Endothelial cell of umbilical vein (primary cell): ENCODE data around the gene SAE1. TPM values are rescaled to one million over a fixed set of nuclear protein-coding genes. Genes with fewer than 3 reads are reported as not detected.

Experiments
- BruUV-seq: library from RNA; stranded (reverse); fragments of 400-500 nt; replicated peaks from 2 replicates; lab custom pipeline; 2021; lab: Mats Ljungman, UMichigan
- CTCF ChIA-PET: fragments of 300-600, 350-600 bp; sonication (Branson Sonifier 250); formaldehyde crosslinking; loops from one replicate; lab custom pipeline; 2021; ENCODE audit warnings: antibody characterized with exemption, inconsistent platforms; lab: Charles Lee
- POLR2A ChIA-PET: fragments of 300-600, 350-600 bp; sonication (Branson Sonifier 250); formaldehyde crosslinking; loops from one replicate; lab custom pipeline; 2021; ENCODE audit warnings: antibody characterized with exemption, inconsistent platforms; lab: Charles Lee
- DNase-seq: peaks from one replicate; pipeline ENCODE4 v3.0.0-alpha.2; 2011; ENCODE audit warnings: low read depth, low spot score
- FAIRE-seq: peaks from 2 replicates; lab custom pipeline; 2011; peaks lifted over from hg19 to GRCh38; lab: Jason Lieb, UNC
- H2AFZ ChIP-seq: 2 replicates; pipeline ENCODE4 v1.6.0; 2012; ENCODE audit warnings: low read depth, low read length, control low read depth, inconsistent platforms
- H3K27ac ChIP-seq: 2 replicates; pipeline ENCODE4 v1.5.1; 2011; ENCODE audit warnings: low read depth, mild to moderate bottlenecking, control low read depth, low read length, moderate library complexity; ENCODE audit not compliant: insufficient read depth
- H3K27me3 ChIP-seq, 2 experiments: 2 replicates each; pipeline versions ENCODE4 v1.6.0 to v1.6.1; 2011; ENCODE audit warnings: low read length in 2 of 2, mixed read lengths in 1 of 2; ENCODE audit not compliant: control insufficient read depth in 2 of 2, insufficient read depth in 2 of 2
- H3K36me3 ChIP-seq, 2 experiments: 2 replicates in 1 of 2; 3 replicates in 1 of 2; pipeline ENCODE4 v1.5.1; 2011; ENCODE audit warnings: low read length in 2 of 2, mild to moderate bottlenecking in 1 of 2, moderate library complexity in 1 of 2; ENCODE audit not compliant: control insufficient read depth in 2 of 2, insufficient read depth in 2 of 2; ENCODE audit errors: extremely low read depth in 1 of 2
- H3K4me1 ChIP-seq: 3 replicates; pipeline ENCODE4 v1.5.1; 2011; ENCODE audit warnings: mild to moderate bottlenecking, low read length; ENCODE audit not compliant: control insufficient read depth, insufficient read depth; ENCODE audit errors: extremely low read depth
- H3K4me2 ChIP-seq: 2 replicates; pipeline ENCODE4 v1.6.1; 2011; ENCODE audit warnings: low read length, control low read depth, mixed read lengths; ENCODE audit not compliant: insufficient read depth
- H3K4me3 ChIP-seq, 3 experiments: fragments of 200-600 bp in 1 of 3; sonication (generic), shearing (Covaris generic) in 1 of 3; replicated peaks in 1 of 3; 2 replicates each; pipeline ENCODE4 v1.5.1; 2011 to 2016; ENCODE audit warnings: control low read depth in 3 of 3, low read length in 3 of 3, mild to moderate bottlenecking in 2 of 3, inconsistent platforms in 1 of 3, low read depth in 1 of 3, moderate library complexity in 1 of 3; ENCODE audit not compliant: insufficient read depth in 1 of 3
- H3K79me2 ChIP-seq: 2 replicates; pipeline ENCODE4 v1.6.0; 2012; ENCODE audit warnings: low read length, inconsistent platforms; ENCODE audit not compliant: control insufficient read depth, insufficient read depth
- H3K9ac ChIP-seq: replicated peaks from 2 replicates; pipeline ENCODE3; 2011; ENCODE audit warnings: low read length, control low read depth; ENCODE audit not compliant: insufficient read depth; ENCODE audit errors: extremely low read depth
- H3K9me1 ChIP-seq: replicated peaks from 3 replicates; pipeline ENCODE4 v1.6.0; 2011; ENCODE audit warnings: mild to moderate bottlenecking, low read length; ENCODE audit not compliant: control insufficient read depth, insufficient read depth; ENCODE audit errors: extremely low read depth
- H3K9me3 ChIP-seq: replicated peaks from 2 replicates; pipeline ENCODE4 v1.5.1; 2012; ENCODE audit warnings: low read length, inconsistent platforms; ENCODE audit not compliant: control insufficient read depth, insufficient read depth
- H4K20me1 ChIP-seq: replicated peaks from 2 replicates; pipeline ENCODE3; 2011; ENCODE audit warnings: mild to moderate bottlenecking, low read length; ENCODE audit not compliant: control insufficient read depth, insufficient read depth; ENCODE audit errors: extremely low read depth
- CTCF ChIP-seq, 2 donors: IDR thresholded peaks; 1 replicate in 1 of 2; 2 replicates in 1 of 2; pipeline ENCODE4 v1.5.1; 2011; ENCODE audit warnings: low read length in 2 of 2, mild to moderate bottlenecking in 2 of 2, moderate library complexity in 2 of 2, control low read depth in 1 of 2, inconsistent platforms in 1 of 2, low read depth in 1 of 2; ENCODE audit not compliant: insufficient read depth in 1 of 2; ENCODE audit errors: extremely low read depth in 1 of 2
- EZH2 ChIP-seq: IDR thresholded peaks from 2 replicates; pipeline ENCODE4 v1.6.1; 2012; ENCODE audit warnings: borderline replicate concordance, low read depth, mild to moderate bottlenecking, moderate library complexity, low read length, inconsistent platforms; ENCODE audit not compliant: severe bottlenecking
- JUN ChIP-seq: IDR thresholded peaks from 2 replicates; pipeline ENCODE4 v1.6.1; 2011; ENCODE audit warnings: borderline replicate concordance, low read depth; ENCODE audit not compliant: insufficient read length, insufficient read depth
- MAX ChIP-seq: IDR thresholded peaks from 2 replicates; pipeline ENCODE4 v1.6.1; 2011; ENCODE audit not compliant: insufficient read depth, insufficient read length
- POLR2A ChIP-seq: IDR thresholded peaks from 2 replicates; pipeline ENCODE4 v1.6.1; 2012; ENCODE audit warnings: low read depth, mild to moderate bottlenecking, control low read depth, low read length
- POLR2AphosphoS5 ChIP-seq: IDR thresholded peaks from 2 replicates; pipeline ENCODE4 v1.6.1; 2012; ENCODE audit warnings: low read depth, mild to moderate bottlenecking, control low read depth, low read length, moderate library complexity; ENCODE audit not compliant: insufficient read depth
- dilution Hi-C: fragments of 300-500 bp; cut with MboI; formaldehyde crosslinking; loops from one replicate; pipeline ENCODE4 v1.15.0; 2019; ENCODE audit warnings: low sequenced_read_pairs; ENCODE audit not compliant: extremely low pct_ligation_motif_present
- intact Hi-C: fragments of 100-400 bp; cut with micrococcal nuclease; formaldehyde crosslinking; loops from one replicate; pipeline ENCODE4 v1.10.0; 2022
- polyA plus RNA-seq, 4 experiments: library from polyadenylated mRNA; depleted of rRNA in 3 of 4; stranded (reverse) in 3 of 4; unstranded in 1 of 4; fragments of >200 nt; gene quantifications; 2 replicates each; pipeline versions ENCODE4 v1.2.1 to v1.2.3, GENCODE V29; 2011 to 2012; ENCODE audit warnings: missing spikeins in 1 of 4
- total RNA-seq: library from RNA; stranded (reverse); gene quantifications from 2 replicates; pipeline ENCODE4 v1.2.3, GENCODE V29; 2021

SAE1 gene
- total and polyA plus RNA-seq, 2 donors (not counting 3 experiments of a cell fraction or from before 2014, with no cell fraction given) = 165 to 219 TPM

GRCh38 chr19:47172666-47173455 is 42.2 kb downstream of the SAE1 start:
- H3K79me2 ChIP-seq = peaks cover 15% of the 10 kb centered on the region
- dilution Hi-C loops (no loop called here), intact Hi-C loops (no loop called here)
- H3K27me3 ChIP-seq = no peaks in the 10 kb centered on the region
- FAIRE-seq (no peak), DNase-seq (no peak)
- no peaks in the 10 kb centered on the region for H3K9me1 ChIP-seq
- no peak overlapping the region for H3K4me2 ChIP-seq
- H3K4me1 ChIP-seq = peaks cover 30% of the 10 kb centered on the region
- CTCF ChIA-PET = interaction anchor here (2.0 to 2.8 kb wide), 3 partner anchors 14 to 71 kb away, joined by 7 to 11 read pairs (median 7); no protein-coding TSS in a partner anchor
- no peaks in the 10 kb centered on the region for H3K9me3 ChIP-seq
- no TSS peak for BruUV-seq
- no peak overlapping the region for H3K9ac ChIP-seq
- no peaks in the 10 kb centered on the region for H4K20me1 ChIP-seq
- H2AFZ ChIP-seq = no peak overlapping the region
- no peak overlapping the region for H3K27ac ChIP-seq
- peaks cover 6 to 24% of the 10 kb centered on the region in 2 experiments for H3K36me3 ChIP-seq
- POLR2A ChIA-PET = no interaction called here
- no peak for TF ChIP-seq EZH2
- no peak overlapping the region for H3K4me3 ChIP-seq

GRCh38 chr19:47176071-47176626 is 45.5 kb downstream of the SAE1 start:
- dilution Hi-C loops (no loop called here), intact Hi-C loops (loop anchor here (1.0 to 2.0 kb wide), 5 partner anchors 14 to 81 kb away; no protein-coding TSS in a partner anchor)
- Histone ChIP-seq H3K9ac (peak overlapping the region; percentile 77), H3K36me3 (peaks cover 0 to 14% of the 10 kb centered on the region in 2 experiments), H4K20me1 (no peaks in the 10 kb centered on the region), H3K4me3 (no peak overlapping the region), H3K27me3 (no peaks in the 10 kb centered on the region), H3K79me2 (peaks cover 39% of the 10 kb centered on the region), H3K27ac (peak overlapping the region; percentile 97), H3K9me1 (no peaks in the 10 kb centered on the region), H3K4me2 (peak overlapping the region; percentile 48), H3K4me1 (peaks cover 49% of the 10 kb centered on the region), H2AFZ (no peak overlapping the region), H3K9me3 (no peaks in the 10 kb centered on the region)
- POLR2A ChIA-PET = interaction anchor here (1.0 to 2.0 kb wide), 2 partner anchors 18 to 50 kb away, joined by 3 to 7 read pairs; no protein-coding TSS in a partner anchor
- CTCF ChIA-PET = interaction anchor here (1.3 to 4.0 kb wide), 4 partner anchors 10 to 68 kb away, joined by 9 to 30 read pairs (median 16); no protein-coding TSS in a partner anchor
- FAIRE-seq = peak; percentile 50
- peak; percentile 80 for DNase-seq
- TF ChIP-seq MAX (no peak), CTCF (IDR thresholded peaks at IDR 0.05; ENCODE audit: extremely low read depth in 1 of 2, insufficient read depth in 1 of 2, low read depth in 1 of 2, low read length in 2 of 2) (no peak), POLR2A (no peak), POLR2AphosphoS5 (no peak), JUN (peak; percentile 58)
- no TSS peak for BruUV-seq
